IMR-90 (cell line): ENCODE measurements around the gene SLC27A1. TPM values are rescaled to one million over a fixed set of nuclear protein-coding genes. Genes with fewer than 3 reads are reported as not detected.

Experiments
- ATAC-seq: fragments of 200-7000 bp; cut with Tn5 transposase; 2 replicates; pipeline ENCODE4 v1.9.1; 2020; ENCODE audit warnings: low read depth, mild to moderate bottlenecking, moderate library complexity
- BruUV-seq: library from RNA; stranded (reverse); fragments of 400-500 nt; replicated peaks from 2 replicates; lab custom pipeline; 2021; lab: Mats Ljungman, UMichigan
- CTCF ChIA-PET: fragments of 300-600 bp; formaldehyde crosslinking; extraction: SDS; loops from one replicate; lab custom pipeline; 2021; ENCODE audit warnings: antibody characterized with exemption; lab: Yijun Ruan, JAX
- POLR2A ChIA-PET: fragments of 300-600 bp; sonication (Branson Sonifier 250); formaldehyde crosslinking; loops from one replicate; lab custom pipeline; 2022; ENCODE audit warnings: antibody characterized with exemption; ENCODE audit not compliant: unreplicated experiment; lab: Charles Lee
- DNase-seq: peaks from one replicate; pipeline ENCODE4 v3.0.0; 2013
- H2AFZ ChIP-seq: replicated peaks from 2 replicates; pipeline ENCODE3; 2013; ENCODE audit warnings: low read length, mild to moderate bottlenecking; ENCODE audit not compliant: poor library complexity
- H2AK5ac ChIP-seq: 2 replicates; pipeline ENCODE4 v1.6.1; 2013; ENCODE audit warnings: low read depth, low read length, inconsistent platforms
- H2AK9ac ChIP-seq: replicated peaks from 2 replicates; pipeline ENCODE3; 2013; ENCODE audit warnings: mild to moderate bottlenecking, low read depth, low read length, moderate library complexity; ENCODE audit not compliant: poor library complexity
- H2BK120ac ChIP-seq: 2 replicates; pipeline ENCODE4 v1.6.1; 2013; ENCODE audit warnings: low read depth, low read length, inconsistent platforms
- H2BK15ac ChIP-seq: 3 replicates; pipeline ENCODE4 v1.6.1; 2013; ENCODE audit warnings: low read depth, low read length, inconsistent platforms
- H2BK20ac ChIP-seq: 2 replicates; pipeline ENCODE4 v1.6.1; 2013; ENCODE audit warnings: low read depth, mild to moderate bottlenecking, inconsistent platforms, low read length, moderate library complexity
- H2BK5ac ChIP-seq: 2 replicates; pipeline ENCODE4 v1.6.1; 2013; ENCODE audit warnings: mild to moderate bottlenecking, low read depth, low read length, inconsistent platforms; ENCODE audit not compliant: poor library complexity, severe bottlenecking
- H3K14ac ChIP-seq: replicated peaks from 2 replicates; pipeline ENCODE4 v1.6.1; 2013; ENCODE audit warnings: low read depth, low read length, inconsistent platforms
- H3K18ac ChIP-seq: 2 replicates; pipeline ENCODE4 v1.6.1; 2013; ENCODE audit warnings: low read depth, low read length, control low read depth
- H3K23ac ChIP-seq: 2 replicates; pipeline ENCODE4 v1.6.1; 2013; ENCODE audit warnings: low read depth, low read length, inconsistent platforms
- H3K27ac ChIP-seq: 2 replicates; pipeline ENCODE4 v1.5.1; 2013; ENCODE audit warnings: mild to moderate bottlenecking, control low read depth, low read length; ENCODE audit not compliant: insufficient read depth
- H3K27me3 ChIP-seq: 2 replicates; pipeline ENCODE4 v1.6.1; 2013; ENCODE audit warnings: low read length; ENCODE audit not compliant: control insufficient read depth, insufficient read depth
- H3K36me3 ChIP-seq: 2 replicates; pipeline ENCODE4 v1.6.1; 2013; ENCODE audit warnings: low read length, mixed read lengths; ENCODE audit not compliant: control insufficient read depth, insufficient read depth
- H3K4ac ChIP-seq: 2 replicates; pipeline ENCODE4 v1.6.1; 2013; ENCODE audit warnings: low read depth, low read length, inconsistent platforms
- H3K4me1 ChIP-seq: 2 replicates; pipeline ENCODE4 v1.6.1; 2013; ENCODE audit warnings: low read length, mixed read lengths; ENCODE audit not compliant: control insufficient read depth, insufficient read depth
- H3K4me2 ChIP-seq: 2 replicates; pipeline ENCODE4 v1.6.1; 2013; ENCODE audit warnings: low read depth, mild to moderate bottlenecking, control low read depth, low read length, moderate library complexity
- H3K4me3 ChIP-seq: 2 replicates; pipeline ENCODE4 v1.5.1; 2013; ENCODE audit warnings: low read depth, mild to moderate bottlenecking, control low read depth, low read length, moderate library complexity; ENCODE audit not compliant: insufficient read depth
- H3K56ac ChIP-seq: 2 replicates; pipeline ENCODE4 v1.6.1; 2013; ENCODE audit warnings: low read length, inconsistent platforms; ENCODE audit not compliant: insufficient read depth; ENCODE audit errors: extremely low read depth
- H3K79me1 ChIP-seq, 2 experiments: 2 replicates each; pipeline ENCODE4 v1.6.1; 2013; ENCODE audit warnings: low read length in 2 of 2, inconsistent platforms in 1 of 2, low read depth in 1 of 2
- H3K9ac ChIP-seq: 2 replicates; pipeline ENCODE4 v1.6.1; 2013; ENCODE audit warnings: low read depth, low read length, control low read depth
- H3K9me1 ChIP-seq: 2 replicates; pipeline ENCODE4 v1.6.1; 2013; ENCODE audit warnings: low read length, inconsistent platforms; ENCODE audit not compliant: insufficient read depth
- H3K9me3 ChIP-seq: 2 replicates; pipeline ENCODE4 v1.6.1; 2013; ENCODE audit warnings: low read length; ENCODE audit not compliant: control insufficient read depth, insufficient read depth
- H4K20me1 ChIP-seq: 2 replicates; pipeline ENCODE4 v1.6.1; 2013; ENCODE audit warnings: low read length, inconsistent platforms; ENCODE audit not compliant: insufficient read depth
- H4K5ac ChIP-seq: 2 replicates; pipeline ENCODE4 v1.6.1; 2013; ENCODE audit warnings: mild to moderate bottlenecking, low read depth, low read length, control low read depth
- H4K8ac ChIP-seq, 2 experiments: 2 replicates each; pipeline ENCODE4 v1.6.1; 2013; ENCODE audit warnings: low read depth in 2 of 2, low read length in 2 of 2, control low read depth in 1 of 2, inconsistent platforms in 1 of 2
- H4K91ac ChIP-seq: 2 replicates; pipeline ENCODE4 v1.6.1; 2013; ENCODE audit warnings: low read depth, low read length, inconsistent platforms; ENCODE audit not compliant: insufficient read depth
- BHLHE40 ChIP-seq: fragments of 150-350 bp; IDR thresholded peaks from 2 replicates; pipeline ENCODE4 v1.6.1; 2016; ENCODE audit warnings: mild to moderate bottlenecking, low read depth, low read length
- CEBPB ChIP-seq: IDR thresholded peaks from 2 replicates; pipeline ENCODE4 v1.6.1; 2012; ENCODE audit warnings: low read depth, low read length, improper control_type of control experiment
- CHD1 ChIP-seq: IDR thresholded peaks from 2 replicates; pipeline ENCODE4 v1.6.1; 2012; ENCODE audit warnings: low read depth, low read length, improper control_type of control experiment
- CTCF ChIP-seq: conservative IDR thresholded peaks from 2 replicates; pipeline ENCODE4 v1.5.1; 2012; ENCODE audit warnings: mild to moderate bottlenecking, low read depth, low read length, improper control_type of control experiment
- ELK1 ChIP-seq: fragments of 150-350 bp; IDR thresholded peaks from 2 replicates; pipeline ENCODE4 v1.6.1; 2016; ENCODE audit warnings: low read depth, mild to moderate bottlenecking, low read length, moderate library complexity, borderline replicate concordance
- FOS ChIP-seq: fragments of 150-350 bp; IDR thresholded peaks from 2 replicates; pipeline ENCODE4 v1.6.1; 2016; ENCODE audit warnings: low read depth, low read length
- MAFK ChIP-seq: IDR thresholded peaks from 2 replicates; pipeline ENCODE4 v1.6.1; 2012; ENCODE audit warnings: low read depth, low read length, improper control_type of control experiment
- MXI1 ChIP-seq: IDR thresholded peaks from 2 replicates; pipeline ENCODE4 v1.6.1; 2012; ENCODE audit warnings: low read depth, mild to moderate bottlenecking, low read length, moderate library complexity, borderline replicate concordance
- NFE2L2 ChIP-seq: fragments of 150-350 bp; IDR thresholded peaks from 2 replicates; pipeline ENCODE4 v1.6.1; 2016; ENCODE audit warnings: low read depth, mild to moderate bottlenecking, low read length
- POLR2A ChIP-seq: IDR thresholded peaks from 2 replicates; pipeline ENCODE4 v1.6.1; 2012; ENCODE audit warnings: mild to moderate bottlenecking, low read depth, low read length
- RAD21 ChIP-seq: IDR thresholded peaks from 2 replicates; pipeline ENCODE4 v1.6.1; 2012; ENCODE audit warnings: low read length, improper control_type of control experiment
- RCOR1 ChIP-seq: IDR thresholded peaks from 2 replicates; pipeline ENCODE4 v1.6.1; 2012; ENCODE audit warnings: mild to moderate bottlenecking, low read length, improper control_type of control experiment; ENCODE audit not compliant: insufficient replicate concordance
- RFX5 ChIP-seq: IDR thresholded peaks from 2 replicates; pipeline ENCODE4 v1.8.0; 2012; ENCODE audit warnings: low read depth, mild to moderate bottlenecking, low read length, moderate library complexity
- SMC3 ChIP-seq: fragments of 150-350 bp; IDR thresholded peaks from 2 replicates; pipeline ENCODE4 v1.6.1; 2016; ENCODE audit warnings: low read depth, mild to moderate bottlenecking, antibody characterized with exemption, low read length, moderate library complexity
- USF2 ChIP-seq: fragments of 150-350 bp; IDR thresholded peaks from 2 replicates; pipeline ENCODE4 v1.6.1; 2017; ENCODE audit warnings: mild to moderate bottlenecking, antibody characterized with exemption, low read length, low read depth
- WGBS, 2 experiments: methylation state at CpG; one replicate each; pipeline versions ENCODE4 v1.1.5 to v1.1.7; 2013; ENCODE audit warnings: missing lambda C conversion rate in 2 of 2; ENCODE audit not compliant: insufficient read length in 1 of 2; ENCODE audit errors: extremely low coverage in 2 of 2; 5-methylcytosine and 5-hydroxymethylcytosine counted together
- dilution Hi-C: fragments of 300-500 bp; cut with HindIII; formaldehyde crosslinking; loops from one replicate; pipeline ENCODE4 v1.14.3; 2018; ENCODE audit warnings: low sequenced_read_pairs; ENCODE audit not compliant: unreplicated experiment
- in situ Hi-C: fragments of 300-500 bp; cut with MboI; formaldehyde crosslinking; loops from 3 replicates; pipeline ENCODE4 v1.14.3; 2019; ENCODE audit warnings: low sequenced_read_pairs, inconsistent platforms, mixed read lengths
- intact Hi-C: fragments of 100-400 bp; cut with micrococcal nuclease; formaldehyde crosslinking; loops from 2 replicates; pipeline ENCODE4 v1.10.0; 2022
- polyA plus RNA-seq, 3 experiments: library from polyadenylated mRNA; depleted of rRNA; stranded (reverse); fragments of >200 nt; gene quantifications; 2 replicates each; pipeline ENCODE4 v1.2.3, GENCODE V29; 2012; ENCODE audit warnings: low replicate concordance in 1 of 3
- total RNA-seq: library from RNA; depleted of rRNA; stranded (reverse); fragments of >200 nt; gene quantifications from 2 replicates; pipeline ENCODE4 v1.2.3, GENCODE V29; 2012

Gene SLC27A1
- total and polyA plus RNA-seq, 2 of the 4 experiments (the other 2 are of a cell fraction) = 4.8 to 12.9 TPM

- H3K4me2 ChIP-seq = no peak overlapping the region
- intact Hi-C loops (no loop called here), dilution Hi-C loops (no loop called here), in situ Hi-C loops (no loop called here)
- ChIA-PET POLR2A (no interaction called here), CTCF (interaction anchor here (0.9 kb wide), 1 partner anchor 13 kb away, joined by 3 read pairs; no protein-coding TSS in a partner anchor)
- peaks cover 4% of the 10 kb centered on the region for H3K4me1 ChIP-seq
- peaks cover 7% of the 10 kb centered on the region; the same call in 1 of the 2 replicates for H3K9me1 ChIP-seq
- no TSS peak for BruUV-seq
- no peak overlapping the region for H2BK5ac ChIP-seq
- no peak overlapping the region for H3K23ac ChIP-seq
- H3K79me1 ChIP-seq = peaks cover 21 to 42% of the 10 kb centered on the region in 2 experiments
- peak overlapping the region; percentile 61 for H2AK9ac ChIP-seq
- peaks cover 28% of the 10 kb centered on the region for H4K20me1 ChIP-seq
- H3K9me3 ChIP-seq = no peaks in the 10 kb centered on the region
- H4K5ac ChIP-seq = no peak overlapping the region
- no peak overlapping the region for H3K18ac ChIP-seq
- no peak overlapping the region for H3K27ac ChIP-seq
- no peak overlapping the region for H3K4me3 ChIP-seq
- no peak overlapping the region for H2AFZ ChIP-seq
- H3K9ac ChIP-seq = no peak overlapping the region
- no peak overlapping the region for H3K14ac ChIP-seq
- 75 to 100% methylated on average over 1 to 2 of the region's 3 CpGs for WGBS, 2 experiments
- H3K4ac ChIP-seq = no peak overlapping the region
- peaks cover 6% of the 10 kb centered on the region for H3K36me3 ChIP-seq
- no peak overlapping the region for H2BK15ac ChIP-seq
- H3K56ac ChIP-seq = no peak overlapping the region
- ATAC-seq (no peak), DNase-seq (no peak)
- H2BK120ac ChIP-seq = no peak overlapping the region
- H2AK5ac ChIP-seq = no peak overlapping the region
- H4K8ac ChIP-seq = no peak overlapping the region
- no peak overlapping the region for H4K91ac ChIP-seq
- no peaks in the 10 kb centered on the region for H3K27me3 ChIP-seq
- TF ChIP-seq NFE2L2 (no peak), RAD21 (no peak), POLR2A (no peak), BHLHE40 (no peak), ELK1 (no peak), MXI1 (no peak), CEBPB (no peak), CHD1 (no peak), MAFK (no peak), FOS (no peak), RFX5 (no peak), CTCF (no peak), SMC3 (no peak), RCOR1 (no peak), USF2 (no peak)
- no peak overlapping the region for H2BK20ac ChIP-seq
Observed at GRCh38 chr19:17482877-17483604, 12.7 kb downstream of the SLC27A1 start.
